OCI-LY1 (cell line): ENCODE data around the gene IL21R.

Experiments
- EZH2 ChIP-seq: fragments of 200-600 bp; sonication (generic), shearing (Covaris generic); IDR thresholded peaks from 2 replicates; pipeline ENCODE4 v1.8.0; 2017; ENCODE audit warnings: borderline replicate concordance, mixed run types, mild to moderate bottlenecking, antibody characterized with exemption, low read length, moderate library complexity, mixed read lengths
- TF ChIP-seq, protein P1 (sequence below): fragments of 200-600 bp; sonication (generic), shearing (Covaris generic); IDR thresholded peaks from 2 replicates; pipeline ENCODE4 v1.5.1; 2017; ENCODE audit warnings: mild to moderate bottlenecking, antibody characterized with exemption, low read length, moderate library complexity, mixed read lengths

DNA sequence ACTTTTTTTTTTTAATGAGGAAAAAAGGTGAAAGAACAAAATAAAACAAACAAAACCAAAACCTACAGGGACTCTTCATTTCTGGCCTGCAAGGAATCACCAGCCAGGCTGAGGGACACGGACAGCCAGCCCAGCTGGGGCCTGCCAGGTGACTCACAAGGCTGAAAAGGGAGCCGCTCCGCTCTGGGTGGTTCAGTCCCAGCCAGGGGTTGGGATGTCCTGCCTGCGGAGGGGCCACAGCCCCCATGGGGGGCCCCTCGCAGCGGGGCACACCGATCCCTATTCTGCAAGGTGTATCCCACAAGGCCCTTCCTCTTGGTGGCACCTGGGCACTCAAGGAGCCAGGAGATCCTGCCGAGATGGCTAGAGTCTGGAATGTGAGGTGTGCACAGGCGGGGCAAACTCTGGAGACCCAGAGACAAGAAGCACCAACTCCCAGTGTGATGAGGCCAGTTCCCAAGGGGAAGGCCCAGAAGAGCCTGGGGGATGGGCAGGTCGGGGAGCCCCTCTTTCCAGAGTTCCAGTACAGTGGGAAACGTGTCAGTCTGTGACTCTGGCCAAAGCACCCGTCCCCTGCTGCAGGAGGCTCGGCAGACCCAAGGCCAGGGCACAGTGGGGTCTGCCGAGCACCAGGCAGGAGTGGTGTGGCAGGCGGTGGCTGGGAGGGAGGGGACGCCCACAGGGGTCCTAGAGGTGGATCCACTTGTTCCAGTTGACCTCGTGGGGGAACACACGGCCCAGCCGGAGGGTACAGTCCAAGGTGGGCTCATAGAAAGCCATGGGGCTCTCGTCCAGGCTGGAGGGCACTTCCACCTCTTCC is 58.9 kb downstream of the IL21R start:
- TF ChIP-seq, protein P1, sequence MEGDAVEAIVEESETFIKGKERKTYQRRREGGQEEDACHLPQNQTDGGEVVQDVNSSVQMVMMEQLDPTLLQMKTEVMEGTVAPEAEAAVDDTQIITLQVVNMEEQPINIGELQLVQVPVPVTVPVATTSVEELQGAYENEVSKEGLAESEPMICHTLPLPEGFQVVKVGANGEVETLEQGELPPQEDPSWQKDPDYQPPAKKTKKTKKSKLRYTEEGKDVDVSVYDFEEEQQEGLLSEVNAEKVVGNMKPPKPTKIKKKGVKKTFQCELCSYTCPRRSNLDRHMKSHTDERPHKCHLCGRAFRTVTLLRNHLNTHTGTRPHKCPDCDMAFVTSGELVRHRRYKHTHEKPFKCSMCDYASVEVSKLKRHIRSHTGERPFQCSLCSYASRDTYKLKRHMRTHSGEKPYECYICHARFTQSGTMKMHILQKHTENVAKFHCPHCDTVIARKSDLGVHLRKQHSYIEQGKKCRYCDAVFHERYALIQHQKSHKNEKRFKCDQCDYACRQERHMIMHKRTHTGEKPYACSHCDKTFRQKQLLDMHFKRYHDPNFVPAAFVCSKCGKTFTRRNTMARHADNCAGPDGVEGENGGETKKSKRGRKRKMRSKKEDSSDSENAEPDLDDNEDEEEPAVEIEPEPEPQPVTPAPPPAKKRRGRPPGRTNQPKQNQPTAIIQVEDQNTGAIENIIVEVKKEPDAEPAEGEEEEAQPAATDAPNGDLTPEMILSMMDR, result no peak
- TF ChIP-seq EZH2, result no peak
